Activated T-cell treated with anti-CD3 and anti-CD28 coated beads, Interleukin-2, amount 50 U/mL, for 24 hours (primary cell): ENCODE data around the gene OR5M10.
"Not testable (repeated sequence)": the region's sequence is repeated elsewhere in the genome, so short reads cannot be mapped to it uniquely, and the experiment has no call there.

Experiments used
- DNase-seq: peaks from one replicate; pipeline ENCODE4 v3.0.0-alpha.2; 2020
- H3K27ac Mint-ChIP-seq: 2 replicates; pipeline ENCODE4 v1.8.0; 2020; ENCODE audit warnings: mild to moderate bottlenecking, mixed read lengths
- H3K27me3 Mint-ChIP-seq: 2 replicates; pipeline ENCODE4 v1.8.0; 2020; ENCODE audit warnings: mixed read lengths
- H3K36me3 Mint-ChIP-seq: 2 replicates; pipeline ENCODE4 v1.8.0; 2020; ENCODE audit warnings: low read depth, mixed read lengths
- H3K4me1 Mint-ChIP-seq: 2 replicates; pipeline ENCODE4 v1.8.0; 2020; ENCODE audit warnings: low read depth, mixed read lengths
- H3K4me3 Mint-ChIP-seq: 2 replicates; pipeline ENCODE4 v1.8.0; 2020; ENCODE audit warnings: mild to moderate bottlenecking, moderate library complexity, mixed read lengths
- H3K9me3 Mint-ChIP-seq: 2 replicates; pipeline ENCODE4 v1.8.0; 2020; ENCODE audit warnings: mixed read lengths

OR5M10 gene

DNA sequence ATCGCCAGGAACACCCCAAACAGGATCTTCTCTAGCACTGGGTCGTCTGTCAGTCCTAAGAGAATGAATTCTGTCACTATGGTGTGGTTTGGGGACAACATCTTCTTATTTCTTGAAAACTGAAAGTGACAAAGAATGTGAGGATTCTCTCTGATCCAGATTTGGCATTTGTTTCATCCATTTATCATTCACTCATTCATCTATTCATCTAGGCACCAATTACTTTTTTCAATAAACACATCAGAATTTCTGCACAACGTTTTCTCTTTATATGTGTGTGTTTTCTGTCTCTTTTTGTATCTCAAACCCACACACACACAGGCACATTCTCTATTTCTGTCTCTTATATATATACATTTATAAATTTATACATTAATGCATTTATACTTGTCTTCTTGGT, at the start of gene OR5M10:
TSS of gene OR5M10 (minus strand) at position 101 of the 400 bp plus-strand sequence. CDS start at position 101, 0 bp downstream.
- H3K4me1 Mint-ChIP-seq = no peaks in the 10 kb centered on the region

DNA sequence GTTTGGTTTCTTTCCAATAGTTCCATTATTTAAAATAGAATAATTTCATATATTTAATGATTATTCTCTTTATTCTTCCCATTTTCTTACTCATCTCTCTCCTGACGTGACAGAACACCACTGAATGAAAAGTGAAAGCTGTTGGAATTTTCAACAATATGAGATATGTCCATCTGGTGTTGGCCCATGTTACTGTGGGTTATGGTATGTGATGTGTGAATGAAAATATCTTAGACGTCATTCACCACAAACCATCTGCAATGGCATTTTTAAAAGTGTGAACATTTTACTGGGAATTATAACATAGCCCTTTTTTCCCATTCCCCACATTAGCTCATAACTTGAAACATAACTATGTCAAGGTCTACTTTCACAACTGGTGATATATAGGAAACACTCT, 48.4 kb upstream of the OR5M10 start:
- no peak overlapping the region for H3K4me3 Mint-ChIP-seq

More for the DNA sequence above, at the start of gene OR5M10:
- Mint-ChIP-seq H3K4me3 (no peak within 1 kb of the TSS), H3K27ac (no peak within 1 kb of the TSS), H3K9me3 (peaks cover 7% of the 10 kb centered on the region), H3K27me3 (no peaks in the 10 kb centered on the region), H3K36me3 (no peaks in the 10 kb centered on the region)
- DNase-seq = no peak

DNA sequence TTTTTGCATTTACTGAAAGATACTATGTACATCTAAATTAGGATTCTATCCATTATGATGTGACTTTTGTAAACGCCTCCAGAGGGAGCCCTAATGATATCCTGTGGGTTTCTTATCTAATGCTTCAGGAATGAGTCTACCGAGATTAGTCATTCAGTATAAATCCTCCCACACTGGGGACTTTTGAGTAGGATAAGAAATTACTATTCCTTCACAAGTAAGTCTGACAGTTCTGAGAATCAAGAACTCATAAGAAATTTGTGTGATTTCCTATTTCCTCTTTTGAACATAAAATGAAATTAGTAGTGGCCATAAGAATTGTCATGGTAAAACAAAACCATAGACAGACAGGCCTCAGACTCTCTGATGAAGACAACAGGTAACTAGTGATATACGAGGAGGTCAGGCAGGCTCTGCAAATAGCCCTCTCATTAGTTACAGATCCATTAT, 47.2 kb upstream of the OR5M10 start:
- no peak overlapping the region for H3K4me3 Mint-ChIP-seq

More for the DNA sequence above, 48.4 kb upstream of the OR5M10 start:
- no peak overlapping the region for H3K27ac Mint-ChIP-seq
- H3K27me3 Mint-ChIP-seq = no peaks in the 10 kb centered on the region
- peaks cover 2% of the 10 kb centered on the region for H3K4me1 Mint-ChIP-seq
- H3K9me3 Mint-ChIP-seq = peaks cover 4% of the 10 kb centered on the region
- no peak for DNase-seq
- H3K36me3 Mint-ChIP-seq = no peaks in the 10 kb centered on the region

DNA sequence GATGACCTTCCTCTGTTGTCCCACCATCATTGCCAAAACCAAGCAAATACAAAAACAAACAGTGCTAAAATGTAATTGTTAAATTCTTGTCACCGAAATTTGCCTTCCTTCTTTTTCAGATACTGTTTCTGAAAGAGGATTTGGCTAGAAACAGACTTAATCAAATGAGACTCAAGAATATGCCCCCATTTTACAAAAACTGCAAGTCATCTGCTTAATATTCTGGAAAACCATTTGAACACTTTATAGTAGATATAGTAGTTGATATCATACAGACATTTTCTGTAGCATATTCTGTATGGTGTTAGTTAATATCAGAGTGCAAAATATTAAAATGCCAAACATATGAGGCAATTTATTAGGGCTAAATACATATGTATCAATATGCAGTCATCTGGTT, 33.7 kb upstream of the OR5M10 start:
- no peaks in the 10 kb centered on the region for H3K27me3 Mint-ChIP-seq

More for the DNA sequence above, 47.2 kb upstream of the OR5M10 start:
- Mint-ChIP-seq H3K4me1 (peaks cover 2% of the 10 kb centered on the region), H3K36me3 (no peaks in the 10 kb centered on the region), H3K27ac (no peak overlapping the region), H3K27me3 (no peaks in the 10 kb centered on the region), H3K9me3 (peaks cover 6% of the 10 kb centered on the region)
- DNase-seq = no peak

DNA sequence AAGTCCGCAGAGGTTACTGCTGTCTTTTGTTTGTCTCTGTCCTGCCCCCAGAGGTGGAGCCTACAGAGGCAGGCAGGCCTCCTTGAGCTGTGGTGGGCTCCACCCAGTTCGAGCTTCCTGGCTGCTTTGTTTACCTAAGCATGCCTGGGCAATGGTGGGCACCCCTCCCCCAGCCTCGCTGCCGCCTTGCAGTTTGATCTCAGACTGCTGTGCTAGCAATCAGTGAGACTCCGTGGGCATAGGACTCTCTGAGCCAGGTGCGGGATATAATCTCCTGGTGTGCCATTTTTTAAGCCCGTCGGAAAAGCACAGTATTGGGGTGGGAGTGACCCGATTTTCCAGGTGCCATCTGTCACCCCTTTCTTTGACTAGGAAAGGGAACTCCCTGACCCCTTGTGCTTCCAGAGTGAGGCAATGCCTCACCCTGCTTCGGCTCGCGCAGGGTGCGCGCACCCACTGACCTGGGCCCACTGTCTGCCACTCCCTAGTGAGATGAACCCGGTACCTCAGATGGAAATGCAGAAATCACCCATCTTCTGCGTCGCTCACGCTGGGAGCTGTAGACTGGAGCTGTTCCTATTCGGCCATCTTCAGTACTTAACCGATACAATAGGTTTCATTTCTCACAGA, 14.7 kb upstream of the OR5M10 start:
- not testable (repeated sequence) for H3K27ac Mint-ChIP-seq, H3K9me3 Mint-ChIP-seq, H3K4me3 Mint-ChIP-seq, H3K36me3 Mint-ChIP-seq, H3K4me1 Mint-ChIP-seq, H3K27me3 Mint-ChIP-seq, DNase-seq

More for the DNA sequence above, 33.7 kb upstream of the OR5M10 start:
- no peak overlapping the region for H3K4me3 Mint-ChIP-seq
- no peak overlapping the region for H3K27ac Mint-ChIP-seq
- DNase-seq = no peak
- no peaks in the 10 kb centered on the region for H3K4me1 Mint-ChIP-seq
- H3K9me3 Mint-ChIP-seq = peaks cover 3% of the 10 kb centered on the region
- H3K36me3 Mint-ChIP-seq = no peaks in the 10 kb centered on the region

DNA sequence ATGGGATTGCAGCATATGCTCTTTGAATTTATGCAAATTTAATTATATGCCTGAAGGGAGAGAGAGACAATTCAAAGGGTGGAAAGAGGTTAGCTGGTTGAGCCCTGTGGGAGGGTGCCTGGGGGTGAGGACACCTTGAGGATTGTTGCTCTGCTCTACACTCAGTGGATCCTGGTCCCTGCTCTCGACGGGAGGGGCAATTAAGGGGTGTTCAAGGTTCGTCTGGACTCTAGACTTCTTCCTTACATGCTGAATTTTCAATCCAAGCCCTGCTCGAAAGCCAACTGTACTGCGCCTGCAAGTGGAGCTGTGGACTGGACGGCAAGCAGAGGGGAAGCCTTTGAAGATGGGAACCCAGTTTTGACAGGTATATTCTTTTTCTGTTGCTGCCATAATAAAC, 18.9 kb downstream of the OR5M10 start:
- DNase-seq = no peak
- H3K4me1 Mint-ChIP-seq = no peaks in the 10 kb centered on the region
- H3K4me3 Mint-ChIP-seq = no peak overlapping the region
- no peaks in the 10 kb centered on the region for H3K36me3 Mint-ChIP-seq
- no peak overlapping the region for H3K27ac Mint-ChIP-seq
- no peaks in the 10 kb centered on the region for H3K27me3 Mint-ChIP-seq
- H3K9me3 Mint-ChIP-seq = peaks cover 36% of the 10 kb centered on the region

DNA sequence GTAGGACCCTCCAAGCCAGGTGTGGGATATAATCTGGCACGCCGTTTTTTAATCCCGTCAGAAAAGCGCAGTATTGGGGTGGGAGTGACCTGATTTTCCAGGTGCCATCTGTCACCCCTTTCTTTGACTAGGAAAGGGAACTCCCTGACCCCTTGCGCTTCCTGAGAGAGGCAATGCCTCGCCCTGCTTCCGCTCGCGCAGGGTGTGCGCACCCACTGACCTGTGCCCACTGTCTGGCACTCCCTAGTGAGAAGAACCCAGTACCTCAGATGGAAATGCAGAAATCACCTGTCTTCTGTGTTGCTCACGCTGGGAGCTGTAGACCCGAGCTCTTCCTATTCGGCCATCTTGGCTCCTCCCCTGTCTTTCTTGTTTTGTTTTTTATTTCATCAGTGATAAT, 22.8 kb downstream of the OR5M10 start:
- peaks cover 18% of the 10 kb centered on the region for H3K9me3 Mint-ChIP-seq
- H3K36me3 Mint-ChIP-seq, H3K27me3 Mint-ChIP-seq, H3K27ac Mint-ChIP-seq, DNase-seq, H3K4me1 Mint-ChIP-seq, H3K4me3 Mint-ChIP-seq: not testable (repeated sequence)

DNA sequence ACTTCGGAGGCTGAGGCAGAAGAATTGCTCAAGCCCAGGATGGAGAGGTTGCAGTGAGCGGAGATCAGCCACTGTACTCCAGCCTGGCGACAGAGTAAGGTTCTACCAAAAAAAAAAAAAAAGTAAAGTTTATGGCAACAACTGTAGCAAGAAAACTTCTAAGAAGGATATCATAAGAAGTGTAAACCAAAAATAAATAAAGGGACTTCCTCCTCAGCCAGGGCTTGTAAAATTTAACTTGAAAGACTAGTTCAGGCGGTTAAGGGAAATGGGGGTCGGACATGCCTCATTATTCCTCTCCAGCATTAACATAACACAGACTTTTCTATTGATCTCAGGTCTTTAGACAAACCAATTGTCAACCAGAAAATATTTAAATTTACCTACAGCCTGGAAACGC, 32.0 kb downstream of the OR5M10 start:
- Mint-ChIP-seq H3K27me3 (no peaks in the 10 kb centered on the region), H3K9me3 (peaks cover 22% of the 10 kb centered on the region), H3K4me3 (no peak overlapping the region), H3K27ac (no peak overlapping the region), H3K36me3 (no peaks in the 10 kb centered on the region), H3K4me1 (no peaks in the 10 kb centered on the region)
- no peak for DNase-seq

DNA sequence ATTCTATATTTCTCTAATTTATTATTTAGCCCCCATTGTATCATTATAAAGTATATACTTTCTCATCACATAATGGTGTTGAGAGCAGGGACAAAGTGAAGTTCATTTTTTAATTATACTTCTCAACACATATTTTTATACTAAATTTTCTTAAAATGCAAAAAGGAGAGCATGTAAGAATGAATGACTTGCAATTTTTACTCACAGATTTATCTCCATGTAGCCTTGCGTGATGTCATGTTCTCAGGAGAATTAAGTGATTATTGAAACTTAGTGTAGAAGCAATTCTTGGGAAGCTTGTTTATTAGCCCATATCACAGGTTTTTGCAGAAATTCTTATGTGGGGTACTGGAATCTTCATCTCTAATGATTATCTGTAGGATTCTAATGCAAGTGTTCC, 33.8 kb downstream of the OR5M10 start:
- Mint-ChIP-seq H3K4me3 (no peak overlapping the region), H3K9me3 (peaks cover 22% of the 10 kb centered on the region), H3K4me1 (no peaks in the 10 kb centered on the region), H3K27ac (no peak overlapping the region), H3K36me3 (no peaks in the 10 kb centered on the region), H3K27me3 (no peaks in the 10 kb centered on the region)
- DNase-seq = no peak

DNA sequence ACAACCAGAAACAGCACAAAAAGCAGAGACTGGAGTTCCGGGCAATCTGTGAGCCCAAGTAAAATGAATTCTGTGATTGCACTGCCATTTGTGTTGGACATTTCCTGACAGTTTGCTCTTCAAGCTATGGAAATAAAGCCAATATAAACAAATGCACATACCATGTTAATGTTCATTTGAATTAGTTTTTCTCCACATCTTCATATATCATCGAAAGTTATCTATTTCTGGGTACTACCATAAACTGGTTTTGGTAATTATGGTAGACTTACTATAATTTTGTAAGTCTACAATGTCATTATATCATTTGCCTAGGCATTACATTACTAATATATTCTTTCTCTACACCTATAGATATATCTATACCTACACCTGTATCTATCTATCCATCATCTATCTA, 34.4 kb downstream of the OR5M10 start, which contains the start of gene OR5M11:
TSS of gene OR5M11 (minus strand) at position 101 of the 400 bp plus-strand sequence. CDS start at position 101, 0 bp downstream.
- DNase-seq = no peak
- Mint-ChIP-seq H3K9me3 (peaks cover 18% of the 10 kb centered on the region), H3K36me3 (no peaks in the 10 kb centered on the region)

DNA sequence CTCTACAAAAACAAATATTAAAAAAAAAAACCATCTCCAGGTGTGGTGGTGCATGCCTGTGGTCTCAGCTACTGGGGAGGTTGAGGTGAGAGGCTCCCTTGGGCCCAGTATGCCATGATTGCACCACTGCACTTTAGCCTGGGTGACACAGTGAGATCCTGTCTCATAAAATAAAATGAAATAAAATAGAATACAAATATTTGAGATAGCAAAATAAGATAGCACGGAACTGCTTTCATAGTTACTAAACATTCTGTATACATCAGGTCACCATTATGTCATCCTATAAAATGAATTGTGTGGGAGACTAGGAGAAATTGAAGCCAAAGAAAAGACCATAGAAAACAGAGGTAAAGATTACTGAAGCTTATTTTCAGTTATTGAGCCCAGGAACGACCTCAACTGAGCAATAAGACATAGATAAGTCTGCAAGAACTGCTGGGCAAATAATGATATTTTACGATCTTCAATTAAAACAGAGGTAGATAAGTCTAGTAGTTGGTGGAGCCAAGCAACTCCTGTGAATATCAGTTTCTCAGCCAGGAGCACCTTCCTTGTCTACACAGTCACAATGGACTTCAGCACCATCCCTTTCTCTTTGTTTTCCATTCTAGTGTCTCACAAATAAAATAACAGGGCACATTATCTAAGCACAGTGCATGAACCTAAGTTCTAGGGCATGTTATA, 44.3 kb downstream of the OR5M10 start:
- Mint-ChIP-seq H3K9me3 (peaks cover 18% of the 10 kb centered on the region), H3K36me3 (no peaks in the 10 kb centered on the region), H3K4me1 (no peaks in the 10 kb centered on the region), H3K27ac (no peak overlapping the region), H3K27me3 (no peaks in the 10 kb centered on the region), H3K4me3 (no peak overlapping the region)
- no peak for DNase-seq

More for the DNA sequence above, 34.4 kb downstream of the OR5M10 start, which contains the start of gene OR5M11:
- H3K27me3 Mint-ChIP-seq = no peaks in the 10 kb centered on the region
- no peaks in the 10 kb centered on the region for H3K4me1 Mint-ChIP-seq
- H3K27ac Mint-ChIP-seq = no peak within 1 kb of the TSS
- no peak within 1 kb of the TSS for H3K4me3 Mint-ChIP-seq

DNA sequence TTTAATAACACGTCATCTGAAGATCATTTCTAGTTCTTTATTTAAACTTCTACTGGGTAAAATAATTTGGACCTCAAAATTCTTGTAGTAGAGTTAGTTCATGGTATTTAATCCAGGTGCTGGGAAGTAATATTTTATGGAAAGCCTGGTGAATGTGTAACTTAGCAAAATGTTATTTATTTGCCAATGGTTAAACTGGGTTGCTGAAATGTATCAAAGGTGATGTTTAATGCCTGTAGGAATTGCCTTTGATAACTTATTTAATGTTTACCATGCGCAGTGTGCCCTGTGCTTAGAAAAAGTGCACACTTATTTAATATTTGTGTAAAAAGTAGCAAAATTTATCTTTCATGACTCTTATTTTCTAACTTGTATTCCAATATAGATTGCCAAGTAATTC, 45.7 kb downstream of the OR5M10 start:
- Mint-ChIP-seq H3K4me3 (no peak overlapping the region), H3K4me1 (no peaks in the 10 kb centered on the region), H3K27me3 (no peaks in the 10 kb centered on the region), H3K9me3 (peaks cover 18% of the 10 kb centered on the region), H3K27ac (no peak overlapping the region), H3K36me3 (no peaks in the 10 kb centered on the region)
- DNase-seq = no peak
